ENCODE results near the gene SERP2. TPM values are rescaled to one million over a fixed set of nuclear protein-coding genes. Genes with fewer than 3 reads are reported as not detected.
A peak's percentile ranks its signal among the peaks of the same experiment; 100 is the strongest.
"Not testable (repeated sequence)": the region's sequence is repeated elsewhere in the genome, so short reads cannot be mapped to it uniquely, and the experiment has no call there.

The SERP2 gene
- 0.86 TPM in 1 of 2 replicates, not detected in the other for total RNA-seq

GRCh38 chr13:44373601-44374347 is at the start of gene SERP2:
SERP2 (plus strand) TSS chr13:44373824; CDS start chr13:44374026, 202 bp downstream.
- Mint-ChIP-seq H3K4me1 (ENCODE audit: low read depth) (no peaks in the 10 kb centered on the region), H3K27me3 (ENCODE audit: insufficient read depth) (peaks cover 39% of the 10 kb centered on the region), H3K36me3 (ENCODE audit: low read depth) (no peaks in the 10 kb centered on the region), H3K4me3 (peak within 1 kb of the TSS; percentile 29), H3K27ac (no peak within 1 kb of the TSS), H3K9me3 (no peaks in the 10 kb centered on the region)
- no peak for DNase-seq (ENCODE audit: low spot score)
- intact Hi-C loops (cut with micrococcal nuclease) = no loop called here

DNA sequence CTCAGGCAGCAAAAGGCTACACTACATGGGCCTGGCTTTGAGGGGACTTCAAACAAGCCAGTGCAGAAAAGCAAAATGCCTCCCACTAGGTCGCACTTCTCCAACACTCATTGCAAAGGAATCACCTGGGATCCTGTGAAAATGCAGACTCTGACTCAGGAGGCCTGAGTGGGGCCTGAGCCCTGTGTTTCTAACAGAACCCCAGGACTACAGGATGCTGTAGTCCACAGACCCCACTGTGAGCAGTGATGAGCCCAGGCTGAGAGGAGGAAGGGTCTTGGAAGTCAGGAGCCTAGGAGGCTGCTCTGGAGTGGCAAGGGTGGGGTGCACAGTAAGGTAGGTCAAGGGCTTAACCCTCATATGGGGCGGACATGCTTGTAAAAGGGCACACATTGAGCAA is 46.7 kb upstream of the SERP2 start:
- intact Hi-C loops (cut with micrococcal nuclease) = no loop called here
- H3K9me3 Mint-ChIP-seq = peaks cover 3% of the 10 kb centered on the region
- peaks cover 3% of the 10 kb centered on the region for H3K27me3 Mint-ChIP-seq (ENCODE audit: insufficient read depth)
- no peak overlapping the region for H3K4me3 Mint-ChIP-seq
- no peaks in the 10 kb centered on the region for H3K36me3 Mint-ChIP-seq (ENCODE audit: low read depth)
- DNase-seq (ENCODE audit: low spot score) = no peak
- H3K4me1 Mint-ChIP-seq (ENCODE audit: low read depth) = no peaks in the 10 kb centered on the region
- no peak overlapping the region for H3K27ac Mint-ChIP-seq

DNA sequence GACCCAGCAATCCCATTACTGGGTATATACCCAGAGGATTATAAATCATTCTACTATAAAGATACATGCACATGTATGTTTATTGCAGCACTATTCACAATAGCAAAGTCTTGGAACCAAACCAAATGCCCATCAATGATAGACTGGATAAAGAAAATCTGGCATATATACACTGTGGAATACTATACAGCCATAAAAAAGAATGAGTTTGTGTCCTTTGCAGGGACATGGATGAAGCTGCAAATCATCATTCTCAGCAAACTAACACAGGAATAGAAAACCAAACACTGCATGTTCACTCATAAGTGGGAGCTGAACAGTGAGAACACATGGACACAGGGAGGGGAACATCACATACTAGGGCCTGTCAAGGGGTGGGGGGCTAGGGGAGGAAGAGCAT is 44.6 kb upstream of the SERP2 start:
- intact Hi-C loops (cut with micrococcal nuclease); H3K27me3 Mint-ChIP-seq (ENCODE audit: insufficient read depth); H3K36me3 Mint-ChIP-seq (ENCODE audit: low read depth); DNase-seq (ENCODE audit: low spot score); H3K4me3 Mint-ChIP-seq; H3K4me1 Mint-ChIP-seq (ENCODE audit: low read depth); H3K27ac Mint-ChIP-seq; H3K9me3 Mint-ChIP-seq: not testable (repeated sequence)

DNA sequence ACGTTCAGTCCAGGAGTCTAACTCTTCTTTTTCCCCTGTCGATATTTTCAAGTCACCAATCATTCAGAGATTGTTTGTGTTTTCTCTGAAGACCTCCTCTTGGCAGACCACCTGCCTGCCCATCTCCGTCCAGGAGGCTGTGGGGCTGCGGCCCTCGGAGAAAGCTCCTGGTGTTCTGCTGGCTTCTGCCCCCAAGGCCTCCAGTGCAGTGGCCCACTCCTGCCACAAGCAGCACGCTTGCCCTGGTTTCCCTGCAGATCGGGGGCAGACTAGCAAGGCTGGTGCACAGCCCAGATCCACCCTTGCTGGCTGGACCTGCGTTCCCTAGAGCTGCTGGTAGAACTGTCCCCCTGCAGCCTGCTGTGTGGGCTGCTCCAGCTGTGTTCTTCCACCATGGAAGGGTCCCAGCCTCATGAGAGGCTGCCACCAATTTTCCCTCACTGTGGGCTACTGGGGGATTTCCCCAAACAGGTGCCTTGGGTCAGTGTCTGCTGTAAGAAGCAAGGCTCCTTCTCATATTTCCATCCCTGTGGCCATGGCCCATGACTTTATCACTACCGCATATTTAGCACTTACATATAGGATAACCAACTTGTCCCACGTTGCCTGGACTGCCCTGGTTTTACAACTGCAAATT is 43.6 kb upstream of the SERP2 start:
- H3K27me3 Mint-ChIP-seq (ENCODE audit: insufficient read depth) = peaks cover 1% of the 10 kb centered on the region
- no peak for DNase-seq (ENCODE audit: low spot score)
- no peak overlapping the region for H3K4me3 Mint-ChIP-seq
- intact Hi-C loops (cut with micrococcal nuclease) = no loop called here
- H3K4me1 Mint-ChIP-seq (ENCODE audit: low read depth) = no peaks in the 10 kb centered on the region
- H3K36me3 Mint-ChIP-seq (ENCODE audit: low read depth) = no peaks in the 10 kb centered on the region
- H3K9me3 Mint-ChIP-seq = peaks cover 3% of the 10 kb centered on the region
- no peak overlapping the region for H3K27ac Mint-ChIP-seq

DNA sequence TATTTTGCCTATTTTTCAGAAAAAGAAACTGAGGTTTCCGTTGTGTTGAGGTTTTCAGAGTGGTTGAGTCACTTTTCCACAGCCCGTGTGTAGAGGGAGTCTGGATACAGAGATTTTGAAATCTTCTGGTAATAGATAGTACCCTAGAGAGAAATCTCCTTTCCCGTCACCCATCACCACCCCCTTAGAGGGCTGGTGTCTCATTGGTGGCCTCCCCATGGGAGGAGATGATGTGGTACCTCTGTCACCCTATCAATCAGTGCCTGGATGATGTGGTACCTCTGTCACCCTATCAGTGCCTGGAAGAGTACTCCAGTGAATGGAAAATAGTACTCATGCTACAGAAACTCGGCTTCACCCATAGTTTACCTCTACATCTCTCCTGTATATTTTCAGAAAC is 42.2 kb upstream of the SERP2 start:
- Mint-ChIP-seq H3K4me3 (no peak overlapping the region), H3K4me1 (ENCODE audit: low read depth) (peaks cover under 1% of the 10 kb centered on the region), H3K27me3 (ENCODE audit: insufficient read depth) (peaks cover 1% of the 10 kb centered on the region), H3K36me3 (ENCODE audit: low read depth) (no peaks in the 10 kb centered on the region), H3K9me3 (peaks cover 3% of the 10 kb centered on the region), H3K27ac (no peak overlapping the region)
- intact Hi-C loops (cut with micrococcal nuclease) = loop anchor here (1.0 kb wide), 1 partner anchor 72 kb away; no protein-coding TSS in a partner anchor
- no peak for DNase-seq (ENCODE audit: low spot score)

DNA sequence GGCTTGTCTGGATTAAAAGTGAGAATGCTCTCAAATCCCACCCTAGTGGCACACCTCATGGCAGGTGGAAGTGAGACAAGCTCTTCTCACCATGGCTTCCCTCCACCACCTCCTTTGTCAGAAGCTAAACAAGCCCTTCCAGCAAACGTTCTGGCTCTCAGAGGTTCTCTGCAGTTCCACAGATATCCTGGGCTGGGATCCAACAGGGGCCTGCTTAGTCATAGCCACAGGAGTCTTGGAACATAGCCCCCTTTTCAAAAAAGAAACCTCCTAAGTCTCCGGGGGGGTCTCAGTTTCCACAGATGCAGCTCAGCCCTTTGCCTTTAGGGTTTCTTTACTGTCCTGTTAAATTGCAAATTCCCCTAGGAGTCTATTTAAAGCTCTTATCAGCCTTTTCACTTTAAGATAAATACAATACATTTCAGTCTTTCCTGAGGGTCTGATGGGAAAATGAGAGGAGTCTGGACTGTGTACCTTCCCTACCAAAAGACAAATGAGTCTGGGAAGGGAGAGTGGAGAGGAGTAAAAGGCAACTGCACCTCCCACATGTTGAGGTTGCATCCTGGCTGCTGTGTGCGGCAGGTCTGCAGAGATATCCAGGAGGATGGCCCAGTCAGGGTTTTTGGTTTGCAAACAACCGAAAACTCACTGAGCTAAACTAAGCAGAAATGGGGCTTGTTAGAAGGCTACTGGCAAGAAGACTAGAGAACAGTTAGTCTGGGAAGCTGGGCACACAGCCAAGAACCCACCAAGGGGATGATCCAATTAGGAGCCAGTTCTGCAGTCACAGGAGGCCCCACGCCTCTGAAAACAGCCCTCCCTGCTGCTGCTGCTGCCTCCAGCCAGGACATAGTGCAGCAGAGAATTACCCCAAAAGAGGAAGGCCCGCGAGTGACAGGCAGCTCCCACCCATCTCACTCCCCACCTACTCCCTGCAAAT is 41.4 kb upstream of the SERP2 start:
- H3K27ac Mint-ChIP-seq = peak overlapping the region; percentile 9

GRCh38 chr13:44333950-44334655 is 39.5 kb upstream of the SERP2 start:
- Mint-ChIP-seq H3K36me3 (ENCODE audit: low read depth) (no peaks in the 10 kb centered on the region), H3K27me3 (ENCODE audit: insufficient read depth) (no peaks in the 10 kb centered on the region), H3K4me3 (no peak overlapping the region), H3K9me3 (no peaks in the 10 kb centered on the region), H3K27ac (no peak overlapping the region), H3K4me1 (ENCODE audit: low read depth) (peaks cover 7% of the 10 kb centered on the region)
- intact Hi-C loops (cut with micrococcal nuclease) = no loop called here
- DNase-seq (ENCODE audit: low spot score) = no peak

More for the DNA sequence above, 41.4 kb upstream of the SERP2 start:
- Mint-ChIP-seq H3K27me3 (ENCODE audit: insufficient read depth) (peaks cover 1% of the 10 kb centered on the region), H3K4me1 (ENCODE audit: low read depth) (peaks cover 7% of the 10 kb centered on the region), H3K9me3 (peaks cover 3% of the 10 kb centered on the region), H3K36me3 (ENCODE audit: low read depth) (no peaks in the 10 kb centered on the region), H3K4me3 (no peak overlapping the region)
- no peak for DNase-seq (ENCODE audit: low spot score)
- intact Hi-C loops (cut with micrococcal nuclease) = loop anchor here (1.0 kb wide), 1 partner anchor 73 kb away; no protein-coding TSS in a partner anchor

DNA sequence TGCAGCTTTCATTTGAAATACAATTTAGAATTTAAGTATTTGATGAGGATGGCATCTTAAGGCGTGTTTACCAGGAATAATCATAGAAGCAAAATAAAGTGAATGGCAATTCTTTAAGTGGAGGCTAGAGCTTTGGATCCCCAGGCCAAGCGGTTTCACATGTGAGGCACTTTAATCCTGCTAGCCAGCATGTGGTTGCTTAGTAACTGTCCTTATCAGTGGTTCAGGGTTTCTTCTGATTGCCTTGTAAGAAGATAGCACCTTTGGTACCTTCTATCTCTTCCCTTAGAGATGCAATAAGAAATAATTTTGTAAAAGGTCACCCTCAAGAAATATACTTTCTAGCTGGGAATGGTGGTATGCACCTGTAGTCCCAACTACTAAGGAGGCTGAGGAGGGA is 38.9 kb upstream of the SERP2 start:
- H3K27me3 Mint-ChIP-seq (ENCODE audit: insufficient read depth) = no peaks in the 10 kb centered on the region
- no peak overlapping the region for H3K27ac Mint-ChIP-seq
- no peaks in the 10 kb centered on the region for H3K9me3 Mint-ChIP-seq
- no peak overlapping the region for H3K4me3 Mint-ChIP-seq
- H3K4me1 Mint-ChIP-seq (ENCODE audit: low read depth) = peaks cover 7% of the 10 kb centered on the region
- no peaks in the 10 kb centered on the region for H3K36me3 Mint-ChIP-seq (ENCODE audit: low read depth)
- no peak for DNase-seq (ENCODE audit: low spot score)
- intact Hi-C loops (cut with micrococcal nuclease) = no loop called here

- H3K9me3 Mint-ChIP-seq = peaks cover 4% of the 10 kb centered on the region
- no peak overlapping the region for H3K4me3 Mint-ChIP-seq
- DNase-seq (ENCODE audit: low spot score) = no peak
- H3K36me3 Mint-ChIP-seq (ENCODE audit: low read depth) = no peaks in the 10 kb centered on the region
- no peaks in the 10 kb centered on the region for H3K27me3 Mint-ChIP-seq (ENCODE audit: insufficient read depth)
- H3K4me1 Mint-ChIP-seq (ENCODE audit: low read depth) = peaks cover 7% of the 10 kb centered on the region
- intact Hi-C loops (cut with micrococcal nuclease) = no loop called here
- H3K27ac Mint-ChIP-seq = no peak overlapping the region
Measured at GRCh38 chr13:44336934-44337333, 36.7 kb upstream of the SERP2 start.

- no peak for DNase-seq (ENCODE audit: low spot score)
- peaks cover 4% of the 10 kb centered on the region for H3K9me3 Mint-ChIP-seq
- H3K36me3 Mint-ChIP-seq (ENCODE audit: low read depth) = no peaks in the 10 kb centered on the region
- H3K27ac Mint-ChIP-seq = no peak overlapping the region
- H3K4me1 Mint-ChIP-seq (ENCODE audit: low read depth) = peaks cover 7% of the 10 kb centered on the region
- intact Hi-C loops (cut with micrococcal nuclease) = no loop called here
- H3K4me3 Mint-ChIP-seq = no peak overlapping the region
- no peaks in the 10 kb centered on the region for H3K27me3 Mint-ChIP-seq (ENCODE audit: insufficient read depth)
Measured at GRCh38 chr13:44337581-44337980, 36.0 kb upstream of the SERP2 start.

GRCh38 chr13:44340508-44340907 is 33.1 kb upstream of the SERP2 start:
- Mint-ChIP-seq H3K36me3 (ENCODE audit: low read depth) (no peaks in the 10 kb centered on the region), H3K9me3 (peaks cover 4% of the 10 kb centered on the region), H3K4me3 (no peak overlapping the region), H3K27me3 (ENCODE audit: insufficient read depth) (peaks cover 5% of the 10 kb centered on the region), H3K27ac (no peak overlapping the region), H3K4me1 (ENCODE audit: low read depth) (peaks cover 7% of the 10 kb centered on the region)
- no peak for DNase-seq (ENCODE audit: low spot score)
- intact Hi-C loops (cut with micrococcal nuclease) = no loop called here

GRCh38 chr13:44342741-44343140 is 30.9 kb upstream of the SERP2 start:
- no peak for DNase-seq (ENCODE audit: low spot score)
- Mint-ChIP-seq H3K27me3 (ENCODE audit: insufficient read depth) (peaks cover 7% of the 10 kb centered on the region), H3K9me3 (peaks cover 4% of the 10 kb centered on the region), H3K4me3 (no peak overlapping the region), H3K27ac (no peak overlapping the region), H3K4me1 (ENCODE audit: low read depth) (no peaks in the 10 kb centered on the region), H3K36me3 (ENCODE audit: low read depth) (no peaks in the 10 kb centered on the region)
- intact Hi-C loops (cut with micrococcal nuclease) = no loop called here

Data from activated T-helper 1 cell treated with anti-CD3 and anti-CD28 coated beads, Interleukin-12 subunit alpha, Interleukin-12 subunit beta, Interleukin-2, Interleukin-4 antibody, amounts not matched to agents 30 ng/mL and 10 ng/mL and 1 ng/mL, durations not matched to agents 14 hours and 24 hours and 36 hours (primary cell).